Measurements from ENCODE around the gene PEMT.

Gene PEMT

DNA sequence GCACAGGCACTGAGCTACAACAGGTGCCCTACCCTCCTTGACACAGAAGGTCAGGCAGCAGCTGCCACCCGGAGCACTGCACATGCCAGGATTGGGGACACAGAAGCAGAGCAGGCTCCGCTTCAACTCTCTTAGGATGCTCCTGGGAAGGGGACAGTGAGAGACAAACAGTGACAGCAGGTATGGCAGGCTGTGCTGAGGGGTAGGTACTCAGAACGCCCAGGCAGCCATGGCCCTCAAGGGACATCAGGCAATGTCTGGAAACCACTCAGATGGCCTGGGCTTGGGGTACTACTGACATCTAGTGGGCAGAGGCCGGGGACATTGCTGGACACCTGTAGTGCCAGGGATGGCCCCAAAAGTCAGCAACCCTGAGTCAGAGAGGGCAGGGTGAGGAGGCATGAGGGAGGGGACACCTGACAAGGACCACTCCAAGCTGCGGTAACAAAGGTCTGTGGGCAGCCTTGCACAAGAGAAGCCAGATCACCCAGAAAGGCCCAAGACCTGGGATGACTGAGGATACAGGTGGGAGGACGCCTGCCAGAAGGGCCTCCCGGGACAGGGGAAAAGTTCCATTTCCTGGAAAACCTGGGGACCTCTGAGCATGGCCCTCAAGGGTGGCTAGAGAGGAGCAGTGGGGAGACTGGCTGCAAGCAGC lies 21.2 kb downstream of the PEMT start:
- Histone ChIP-seq H3K9ac (ENCODE audit: low read length) (no peak overlapping the region), H3K4me2 (ENCODE audit: low read depth, low read length) (no peak overlapping the region), H3K4me1 (ENCODE audit: low read length) (no peaks in the 10 kb centered on the region), H4K20me1 (ENCODE audit: insufficient read depth, low read length) (no peaks in the 10 kb centered on the region), H3K27me3 (replicated peaks; ENCODE audit: insufficient read depth, low read length) (no peaks in the 10 kb centered on the region), H3K27ac (ENCODE audit: low read length) (no peak overlapping the region), H3K79me2 (ENCODE audit: low read length) (no peaks in the 10 kb centered on the region), H3K9me3 (replicated peaks; ENCODE audit: insufficient read depth, low read length) (no peaks in the 10 kb centered on the region), H3K9me2 (replicated peaks; ENCODE audit: insufficient read depth, low read length) (no peaks in the 10 kb centered on the region), H2AFZ (ENCODE audit: low read length) (no peak overlapping the region), H3K36me3 (replicated peaks; ENCODE audit: insufficient read depth, low read length) (no peaks in the 10 kb centered on the region), H3K4me3 (ENCODE audit: low read length) (no peak overlapping the region), H3F3A (ENCODE audit: insufficient read depth, low read length) (no peaks in the 10 kb centered on the region)
- DNase-seq, result no peak
- TF ChIP-seq EZH2 (optimal IDR thresholded peaks at IDR 0.05; ENCODE audit: low read depth, low read length) (no peak), EZH2phosphoT487 (IDR thresholded peaks at IDR 0.05; ENCODE audit: low read length) (no peak), CTCF (IDR thresholded peaks at IDR 0.05; ENCODE audit: low read length) (no peak; the same call in 1 of the 2 replicates)

- TF ChIP-seq CTCF (IDR thresholded peaks at IDR 0.05; ENCODE audit: low read length) (no peak), EZH2phosphoT487 (IDR thresholded peaks at IDR 0.05; ENCODE audit: low read length) (no peak), EZH2 (optimal IDR thresholded peaks at IDR 0.05; ENCODE audit: low read depth, low read length) (no peak)
- no peak overlapping the region for H2AFZ ChIP-seq (ENCODE audit: low read length)
- no peak overlapping the region for H3K27ac ChIP-seq (ENCODE audit: low read length)
- H4K20me1 ChIP-seq (ENCODE audit: insufficient read depth, low read length), result no peaks in the 10 kb centered on the region
- H3K36me3 ChIP-seq (replicated peaks; ENCODE audit: insufficient read depth, low read length), result no peaks in the 10 kb centered on the region
- H3K9me3 ChIP-seq (replicated peaks; ENCODE audit: insufficient read depth, low read length), result no peaks in the 10 kb centered on the region
- H3K4me3 ChIP-seq (ENCODE audit: low read length), result no peak overlapping the region
- no peaks in the 10 kb centered on the region for H3K79me2 ChIP-seq (ENCODE audit: low read length)
- H3K9me2 ChIP-seq (replicated peaks; ENCODE audit: insufficient read depth, low read length), result no peaks in the 10 kb centered on the region
- DNase-seq, result no peak
- no peaks in the 10 kb centered on the region for H3K27me3 ChIP-seq (replicated peaks; ENCODE audit: insufficient read depth, low read length)
- H3F3A ChIP-seq (ENCODE audit: insufficient read depth, low read length), result no peaks in the 10 kb centered on the region
- no peak overlapping the region for H3K9ac ChIP-seq (ENCODE audit: low read length)
- no peaks in the 10 kb centered on the region for H3K4me1 ChIP-seq (ENCODE audit: low read length)
- H3K4me2 ChIP-seq (ENCODE audit: low read depth, low read length), result no peak overlapping the region
Observed at GRCh38 chr17:17569691-17570090, 21.8 kb downstream of the PEMT start.

GRCh38 chr17:17568772-17569195 lies 22.7 kb downstream of the PEMT start:
- H3K27me3 ChIP-seq (replicated peaks; ENCODE audit: insufficient read depth, low read length), result no peaks in the 10 kb centered on the region
- H3K4me2 ChIP-seq (ENCODE audit: low read depth, low read length), result no peak overlapping the region
- H4K20me1 ChIP-seq (ENCODE audit: insufficient read depth, low read length), result no peaks in the 10 kb centered on the region
- peak; percentile 27 for DNase-seq
- H3K4me1 ChIP-seq (ENCODE audit: low read length), result no peaks in the 10 kb centered on the region
- no peaks in the 10 kb centered on the region for H3K9me3 ChIP-seq (replicated peaks; ENCODE audit: insufficient read depth, low read length)
- H3K9ac ChIP-seq (ENCODE audit: low read length), result no peak overlapping the region
- TF ChIP-seq EZH2phosphoT487 (IDR thresholded peaks at IDR 0.05; ENCODE audit: low read length) (no peak), CTCF (IDR thresholded peaks at IDR 0.05; ENCODE audit: low read length) (peak; percentile 76)
- H3K27ac ChIP-seq (ENCODE audit: low read length), result no peak overlapping the region
- H3K4me3 ChIP-seq (ENCODE audit: low read length), result no peak overlapping the region
- no peaks in the 10 kb centered on the region for H3K36me3 ChIP-seq (replicated peaks; ENCODE audit: insufficient read depth, low read length)
- H3K9me2 ChIP-seq (replicated peaks; ENCODE audit: insufficient read depth, low read length), result no peaks in the 10 kb centered on the region
- H2AFZ ChIP-seq (ENCODE audit: low read length), result no peak overlapping the region
- H3K79me2 ChIP-seq (ENCODE audit: low read length), result no peaks in the 10 kb centered on the region
- no peaks in the 10 kb centered on the region for H3F3A ChIP-seq (ENCODE audit: insufficient read depth, low read length)

All from MM.1S (cell line).